AG04449 (cell line): ENCODE results near the gene ACOT7.
"Not testable (repeated sequence)": the region's sequence is repeated elsewhere in the genome, so short reads cannot be mapped to it uniquely, and the experiment has no call there.

ENCODE experiments used
- CTCF ChIA-PET: fragments of 350-600 bp; formaldehyde crosslinking; extraction: SDS; loops from one replicate; lab custom pipeline; 2021; ENCODE audit warnings: antibody characterized with exemption; lab: Yijun Ruan, JAX
- POLR2A ChIA-PET: fragments of 400-600, 350-600 bp; formaldehyde crosslinking; extraction: SDS; loops from one replicate; lab custom pipeline; 2020; ENCODE audit warnings: antibody characterized with exemption, inconsistent platforms; lab: Yijun Ruan, JAX
- DNase-seq: peaks from one replicate; pipeline ENCODE4 v3.0.0-alpha.2; 2010; ENCODE audit warnings: low read depth, low spot score
- H3K4me3 ChIP-seq: 2 replicates; pipeline ENCODE4 v1.5.1; 2011; ENCODE audit warnings: low read depth, mild to moderate bottlenecking, control low read depth, low read length
- TF ChIP-seq, protein P1 (sequence below): IDR thresholded peaks from one replicate; pipeline ENCODE4 v1.5.1; 2011; ENCODE audit warnings: mild to moderate bottlenecking, moderate library complexity, low read length, control low read depth, inconsistent platforms; ENCODE audit not compliant: insufficient read depth; ENCODE audit errors: missing control alignments

The ACOT7 gene

DNA sequence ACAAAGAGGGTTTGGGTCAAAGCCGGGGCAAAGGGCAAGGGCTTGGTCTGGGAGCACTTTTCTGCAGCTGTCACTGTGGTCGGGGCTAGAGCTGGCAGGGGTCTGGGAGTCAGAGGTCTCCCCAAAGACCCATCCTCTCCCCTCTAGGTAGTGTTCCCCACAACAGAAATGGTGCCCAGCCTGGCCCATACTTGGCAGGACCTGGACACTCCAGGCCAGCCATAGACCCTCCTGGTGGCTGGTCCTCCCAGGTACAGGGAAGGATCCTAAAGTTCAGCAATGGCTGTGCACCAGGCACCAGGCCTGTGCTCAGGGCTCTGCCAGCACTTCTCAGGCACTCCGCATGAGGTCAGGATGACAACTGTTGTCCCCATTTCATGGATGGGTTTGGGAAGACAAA is 42.0 kb upstream of the ACOT7 start:
- no peak overlapping the region for H3K4me3 ChIP-seq
- no peak for DNase-seq
- POLR2A ChIA-PET, result no interaction called here
- TF ChIP-seq, protein P1, sequence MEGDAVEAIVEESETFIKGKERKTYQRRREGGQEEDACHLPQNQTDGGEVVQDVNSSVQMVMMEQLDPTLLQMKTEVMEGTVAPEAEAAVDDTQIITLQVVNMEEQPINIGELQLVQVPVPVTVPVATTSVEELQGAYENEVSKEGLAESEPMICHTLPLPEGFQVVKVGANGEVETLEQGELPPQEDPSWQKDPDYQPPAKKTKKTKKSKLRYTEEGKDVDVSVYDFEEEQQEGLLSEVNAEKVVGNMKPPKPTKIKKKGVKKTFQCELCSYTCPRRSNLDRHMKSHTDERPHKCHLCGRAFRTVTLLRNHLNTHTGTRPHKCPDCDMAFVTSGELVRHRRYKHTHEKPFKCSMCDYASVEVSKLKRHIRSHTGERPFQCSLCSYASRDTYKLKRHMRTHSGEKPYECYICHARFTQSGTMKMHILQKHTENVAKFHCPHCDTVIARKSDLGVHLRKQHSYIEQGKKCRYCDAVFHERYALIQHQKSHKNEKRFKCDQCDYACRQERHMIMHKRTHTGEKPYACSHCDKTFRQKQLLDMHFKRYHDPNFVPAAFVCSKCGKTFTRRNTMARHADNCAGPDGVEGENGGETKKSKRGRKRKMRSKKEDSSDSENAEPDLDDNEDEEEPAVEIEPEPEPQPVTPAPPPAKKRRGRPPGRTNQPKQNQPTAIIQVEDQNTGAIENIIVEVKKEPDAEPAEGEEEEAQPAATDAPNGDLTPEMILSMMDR, result no peak
- CTCF ChIA-PET, result interaction anchor here (2.0 to 6.8 kb wide), 3 partner anchors 16 to 188 kb away, joined by 5 to 107 read pairs (median 82); partner anchors contain the start of genes HES2 and HES3

DNA sequence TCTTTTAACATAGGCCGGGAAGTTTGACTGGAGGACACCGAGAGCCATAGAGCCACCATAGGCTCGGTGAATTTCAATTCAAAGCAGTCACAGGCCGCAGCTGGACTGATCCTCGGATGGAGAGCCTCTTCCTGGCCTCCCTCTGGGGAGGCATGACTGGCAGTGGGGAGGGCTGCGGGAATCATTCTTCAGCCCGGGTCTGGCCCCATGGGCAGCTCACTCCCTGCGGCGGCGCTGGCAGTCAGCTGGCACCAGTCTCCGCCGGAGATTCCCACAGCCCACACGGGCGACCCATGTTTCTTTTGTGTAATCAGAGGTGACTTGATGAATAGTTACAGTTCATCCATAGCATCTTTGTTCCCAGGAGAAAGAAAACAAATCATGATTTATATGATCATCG is 41.6 kb upstream of the ACOT7 start:
- no peak for DNase-seq
- TF ChIP-seq, protein P1, result no peak
- no peak overlapping the region for H3K4me3 ChIP-seq
- ChIA-PET POLR2A (no interaction called here), CTCF (interaction anchor here (2.0 to 4.7 kb wide), 2 partner anchors 15 to 187 kb away, joined by 5 to 82 read pairs; partner anchors contain the start of genes HES2 and HES3)

DNA sequence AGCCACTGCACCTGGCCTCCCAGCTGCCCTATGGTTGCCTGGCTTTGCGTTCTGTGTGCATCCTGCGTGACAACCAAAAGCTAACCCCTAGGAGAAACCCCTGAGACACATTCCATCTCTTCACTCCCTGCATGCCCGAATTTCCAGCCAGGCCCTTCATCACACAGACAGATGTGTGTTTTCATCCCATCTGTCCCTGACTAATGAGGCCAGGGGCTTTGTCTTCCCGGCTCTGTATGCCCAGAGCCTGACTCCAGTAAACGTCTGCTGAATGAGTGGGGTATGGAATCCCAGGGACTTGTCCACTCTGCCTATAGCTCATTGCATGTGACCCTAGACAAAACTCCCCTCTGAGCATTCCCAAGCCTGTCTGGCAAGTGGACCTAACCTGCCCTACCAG is 40.6 kb upstream of the ACOT7 start:
- CTCF ChIA-PET, result interaction anchor here (2.0 kb wide), 1 partner anchor 14 kb away, joined by 5 read pairs; the partner anchor contains the start of gene HES2

DNA sequence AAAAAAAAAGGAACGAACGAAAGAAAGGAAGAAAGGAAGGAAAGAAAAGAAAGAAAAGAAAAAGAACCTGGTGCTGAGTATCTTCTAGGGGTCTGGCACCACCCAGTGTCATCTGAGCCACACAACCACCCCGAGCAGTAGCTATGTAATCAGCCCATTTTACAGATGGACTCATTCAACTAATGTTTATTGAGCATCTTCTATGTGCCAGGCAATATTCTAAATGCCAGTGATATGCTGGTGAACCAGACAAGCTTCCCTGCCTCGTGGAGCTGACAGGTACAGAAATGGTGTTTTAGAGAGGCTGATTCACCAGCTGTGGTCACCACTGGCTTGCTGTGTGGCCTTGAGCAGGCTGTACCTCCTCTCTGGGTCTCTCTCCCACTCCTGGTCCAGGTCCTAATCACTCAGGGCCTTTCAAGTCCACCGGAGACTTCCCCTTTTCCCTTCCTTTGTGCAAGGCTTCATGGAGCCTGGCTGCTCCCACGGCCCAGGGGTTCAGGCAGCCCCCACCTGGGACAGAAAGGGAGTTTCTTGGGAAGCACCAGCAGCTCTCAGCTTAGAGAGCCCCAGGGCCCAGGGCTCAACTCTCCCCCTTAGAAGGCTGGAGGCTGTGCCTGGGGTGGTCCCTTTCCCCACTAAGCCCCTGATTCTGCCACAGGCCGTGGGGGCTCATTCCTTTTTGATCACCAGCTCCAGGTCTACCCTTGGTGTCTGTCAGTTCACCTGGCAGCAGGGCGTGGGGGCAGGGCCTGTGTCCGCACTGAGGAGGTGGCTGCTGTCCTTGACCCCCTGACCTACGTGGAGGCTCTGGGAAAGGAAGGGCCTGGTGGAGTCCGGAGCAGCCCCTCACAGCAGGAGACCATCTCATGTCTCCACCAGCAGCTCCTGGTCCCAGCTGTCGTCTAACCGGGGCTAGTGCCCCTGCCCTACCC is 38.3 kb upstream of the ACOT7 start:
- H3K4me3 ChIP-seq, DNase-seq, POLR2A ChIA-PET: not testable (repeated sequence)
- CTCF ChIA-PET, result interaction anchor here (1.6 to 2.0 kb wide), 2 partner anchors 9 to 18 kb away, joined by 4 to 9 read pairs; no protein-coding TSS in a partner anchor

More for the DNA sequence above, 40.6 kb upstream of the ACOT7 start:
- DNase-seq, result no peak
- no peak overlapping the region for H3K4me3 ChIP-seq
- POLR2A ChIA-PET, result no interaction called here
- TF ChIP-seq, protein P1, result no peak

DNA sequence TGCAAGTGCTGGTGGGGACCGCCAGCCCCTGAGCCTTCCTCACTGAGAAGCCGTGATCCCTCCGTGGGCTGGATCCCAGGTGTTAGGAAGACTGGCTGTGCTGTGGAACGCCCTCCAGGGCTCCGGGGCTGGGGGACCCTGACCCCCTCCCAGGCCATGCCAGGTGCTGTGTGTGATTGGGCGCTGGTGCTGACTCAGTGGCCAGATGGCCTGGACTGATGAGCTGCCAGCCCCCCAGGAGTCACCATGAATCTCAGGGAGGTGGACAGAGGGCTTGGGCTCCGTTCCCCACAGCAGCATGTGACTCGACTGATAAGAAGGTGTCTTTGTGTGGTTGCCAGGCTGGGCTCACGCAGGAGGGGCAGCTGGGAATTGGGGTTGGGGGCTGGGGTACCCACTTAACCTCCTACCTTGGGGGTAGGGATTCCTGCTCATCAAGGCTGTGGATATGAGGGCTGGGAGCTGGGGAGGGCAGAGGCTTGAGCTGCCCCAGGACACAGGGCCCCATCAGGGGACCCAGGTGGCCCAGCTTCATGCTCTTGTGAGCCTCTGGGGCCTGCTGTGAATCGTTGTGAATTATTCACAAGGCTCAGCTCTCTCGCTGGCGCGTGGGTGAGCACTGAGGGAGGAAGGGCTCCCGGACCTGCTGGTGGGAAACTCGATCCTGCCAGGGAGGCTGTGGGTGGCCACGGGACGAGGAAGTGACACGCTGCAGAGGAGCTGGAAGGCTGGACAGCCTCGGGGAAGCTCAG is 36.3 kb upstream of the ACOT7 start:
- POLR2A ChIA-PET, DNase-seq, H3K4me3 ChIP-seq: not testable (repeated sequence)
- CTCF ChIA-PET, result interaction anchor here (0.6 to 3.9 kb wide), 5 partner anchors 9 to 84 kb away, joined by 3 to 34 read pairs (median 3); no protein-coding TSS in a partner anchor

DNA sequence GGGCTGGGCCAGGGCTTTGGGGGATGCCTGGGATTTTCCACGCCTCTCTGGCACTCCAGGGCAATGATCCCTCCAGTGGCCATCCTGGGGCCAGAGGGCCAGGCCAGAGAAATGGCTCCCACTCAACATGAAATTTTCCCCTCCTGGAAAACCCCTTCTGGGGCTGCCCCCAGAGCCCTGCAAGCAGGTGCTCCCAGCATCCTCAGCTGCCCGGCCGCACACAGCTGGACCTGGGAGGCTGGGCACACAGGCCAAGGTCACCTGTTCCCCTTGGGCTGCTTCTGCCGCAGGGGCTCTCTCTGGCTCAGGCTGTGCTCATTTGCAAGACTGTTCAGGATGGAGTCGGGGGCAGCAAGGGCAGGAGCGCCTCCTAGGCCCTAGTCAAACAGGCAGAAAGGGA is 34.9 kb upstream of the ACOT7 start:
- CTCF ChIA-PET, result interaction anchor here (3.9 kb wide), 1 partner anchor 11 kb away, joined by 34 read pairs; no protein-coding TSS in a partner anchor
- H3K4me3 ChIP-seq, POLR2A ChIA-PET, DNase-seq: not testable (repeated sequence)

DNA sequence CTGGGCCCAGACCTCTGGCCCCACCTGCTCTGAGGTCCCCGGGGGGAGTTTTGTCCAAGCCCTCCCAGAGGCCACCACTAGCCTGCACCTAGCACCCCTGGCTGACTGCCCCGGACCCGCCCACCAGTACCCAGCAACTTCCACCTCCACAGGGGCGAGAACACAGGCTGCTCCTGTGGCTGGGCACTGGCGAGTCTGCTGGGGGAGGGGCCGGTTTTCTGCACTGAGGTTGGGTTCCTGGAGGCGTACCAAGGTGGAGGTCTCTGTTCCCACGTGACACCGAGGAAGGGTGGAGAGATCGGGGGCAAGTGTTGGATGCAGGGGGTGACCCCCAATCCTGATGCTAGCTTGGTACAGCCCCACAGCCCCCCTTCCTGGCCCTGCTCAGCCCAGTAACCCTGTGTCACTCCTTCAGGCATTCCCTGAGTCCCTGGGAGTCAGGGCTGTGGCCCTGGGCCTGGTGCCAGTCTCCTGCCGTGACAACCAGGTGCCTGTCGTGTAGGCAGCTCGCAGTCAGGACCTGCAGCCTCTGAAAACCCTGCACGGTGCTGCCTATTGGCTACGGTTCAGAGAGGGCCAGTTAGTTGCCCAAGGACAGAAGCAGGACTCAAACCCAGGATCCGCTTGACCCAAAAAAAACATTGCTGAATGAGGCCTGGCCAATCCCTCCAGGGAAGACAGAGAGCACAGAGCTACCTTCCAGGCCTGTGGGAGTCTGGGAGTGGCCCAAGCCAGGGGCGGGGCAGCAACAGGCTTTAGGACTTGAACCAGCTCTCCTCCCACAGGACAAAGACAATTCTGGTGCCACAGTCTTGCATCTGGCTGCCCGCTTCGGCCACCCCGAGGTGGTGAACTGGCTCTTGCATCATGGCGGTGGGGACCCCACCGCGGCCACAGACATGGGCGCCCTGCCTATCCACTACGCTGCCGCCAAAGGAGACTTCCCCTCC is 34.1 kb upstream of the ACOT7 start:
- no peak for DNase-seq
- no peak overlapping the region for H3K4me3 ChIP-seq
- CTCF ChIA-PET, result interaction anchor here (1.7 to 3.9 kb wide), 2 partner anchors 11 kb away, joined by 20 to 34 read pairs; no protein-coding TSS in a partner anchor
- POLR2A ChIA-PET, result no interaction called here
- TF ChIP-seq, protein P1, result no peak
